Stimulated activated CD8-positive, alpha-beta memory T cell treated with anti-CD3 and anti-CD28 coated beads, Interleukin-12 subunit alpha, Interleukin-12 subunit beta, amount 100 ng/mL, for 24 hours (primary cell): ENCODE data around the gene SCUBE1.

Experiments
- DNase-seq: peaks from one replicate; pipeline ENCODE4 v3.0.0-alpha.2; 2020; ENCODE audit errors: extremely low read depth

Gene SCUBE1

GRCh38 chr22:43177479-43177878 lies 165.7 kb downstream of the SCUBE1 start:
- no peak for DNase-seq

- no peak for DNase-seq
Measured at GRCh38 chr22:43176090-43176489, 167.1 kb downstream of the SCUBE1 start.

GRCh38 chr22:43174941-43175531 lies 168.1 kb downstream of the SCUBE1 start:
- no peak for DNase-seq

GRCh38 chr22:43173976-43174720 lies 169.0 kb downstream of the SCUBE1 start:
- DNase-seq: no peak

GRCh38 chr22:43173566-43173965 lies 169.6 kb downstream of the SCUBE1 start:
- DNase-seq: no peak

GRCh38 chr22:43172191-43172590 lies 171.0 kb downstream of the SCUBE1 start:
- no peak for DNase-seq

- no peak for DNase-seq
Measured at GRCh38 chr22:43171607-43172006, 171.6 kb downstream of the SCUBE1 start.

GRCh38 chr22:43171019-43171491 lies 172.1 kb downstream of the SCUBE1 start:
- DNase-seq: no peak

GRCh38 chr22:43170131-43170480 lies 173.1 kb downstream of the SCUBE1 start:
- DNase-seq: no peak

GRCh38 chr22:43169310-43170130 lies 173.7 kb downstream of the SCUBE1 start:
- DNase-seq: no peak

- DNase-seq: no peak
Measured at GRCh38 chr22:43168471-43169309, 174.5 kb downstream of the SCUBE1 start.

GRCh38 chr22:43167001-43167589 lies 176.1 kb downstream of the SCUBE1 start:
- no peak for DNase-seq

- DNase-seq: no peak
Measured at GRCh38 chr22:43166132-43166930, 176.8 kb downstream of the SCUBE1 start.

GRCh38 chr22:43164636-43165035 lies 178.5 kb downstream of the SCUBE1 start:
- no peak for DNase-seq

- DNase-seq: no peak
Measured at GRCh38 chr22:43163241-43163795, 179.9 kb downstream of the SCUBE1 start.

- DNase-seq: no peak
Measured at GRCh38 chr22:43162412-43163150, 180.6 kb downstream of the SCUBE1 start.

GRCh38 chr22:43160497-43161126 lies 182.6 kb downstream of the SCUBE1 start:
- no peak for DNase-seq

- no peak for DNase-seq
Measured at GRCh38 chr22:43159484-43160178, 183.5 kb downstream of the SCUBE1 start.
